HepG2 (cell line): ENCODE results near the gene RAD23A. TPM values are rescaled to one million over a fixed set of nuclear protein-coding genes. Genes with fewer than 3 reads are reported as not detected.

Experiments
- CENPT ChIP-seq: sonication (generic); formaldehyde crosslinking; IDR thresholded peaks from 2 replicates; pipeline ENCODE4 v1.8.0; 2022; ENCODE audit warnings: low read depth, mild to moderate bottlenecking, moderate library complexity, missing genetic modification reagents
- FLYWCH1 ChIP-seq: sonication (generic); formaldehyde crosslinking; IDR thresholded peaks from 2 replicates; pipeline ENCODE4 v1.8.1; 2023; ENCODE audit warnings: mild to moderate bottlenecking, missing genetic modification reagents
- FOXA3 ChIP-seq: IDR thresholded peaks from 2 replicates; pipeline ENCODE4 v1.6.1; 2016; ENCODE audit warnings: missing genetic modification reagents, missing compliant biosample characterization
- FOXK1 ChIP-seq: sonication (generic); formaldehyde crosslinking; IDR thresholded peaks from 2 replicates; pipeline ENCODE4 v1.4.0; 2020; ENCODE audit warnings: low read depth, missing genetic modification reagents, borderline replicate concordance
- IKZF1 ChIP-seq: fragments of 450-650 bp; IDR thresholded peaks from 2 replicates; pipeline ENCODE4 v1.7.1; 2016
- LCORL ChIP-seq, 2 experiments: fragments of 450-650 bp in 1 of 2; sonication (generic) in 1 of 2; formaldehyde crosslinking in 1 of 2; IDR thresholded peaks; 2 replicates each; pipeline versions ENCODE4 v1.5.0 to v1.6.1; 2017 to 2020; ENCODE audit warnings: antibody characterized with exemption in 1 of 2, missing genetic modification reagents in 1 of 2
- MATR3 ChIP-seq: sonication (generic); formaldehyde crosslinking; IDR thresholded peaks from 2 replicates; pipeline ENCODE4 v1.4.0; 2020; ENCODE audit warnings: missing genetic modification reagents
- MEIS1 ChIP-seq: sonication (generic); formaldehyde crosslinking; IDR thresholded peaks from 2 replicates; pipeline ENCODE4 v1.9.0; 2021; ENCODE audit warnings: mild to moderate bottlenecking, missing genetic modification reagents, moderate library complexity, borderline replicate concordance
- NONO ChIP-seq, 2 experiments: fragments of 450-650 bp in 1 of 2; sonication (generic) in 1 of 2; formaldehyde crosslinking in 1 of 2; IDR thresholded peaks in 1 of 2; conservative IDR thresholded peaks in 1 of 2; 2 replicates each; pipeline versions ENCODE4 v1.6.1 to v1.8.0; 2017 to 2022; ENCODE audit warnings: mild to moderate bottlenecking in 1 of 2, missing genetic modification reagents in 1 of 2, moderate library complexity in 1 of 2
- SOX6 ChIP-seq, 2 experiments: fragments of 450-650 bp in 1 of 2; sonication (generic) in 1 of 2; formaldehyde crosslinking in 1 of 2; IDR thresholded peaks; 2 replicates each; pipeline versions ENCODE4 v1.4.0 to v1.6.1; 2017 to 2020; ENCODE audit warnings: antibody characterized with exemption in 1 of 2, mild to moderate bottlenecking in 1 of 2, missing genetic modification reagents in 1 of 2
- U2AF1 ChIP-seq: fragments of 200-400 bp; formaldehyde crosslinking; optimal IDR thresholded peaks from 2 replicates; pipeline ENCODE3; 2017; ENCODE audit warnings: mild to moderate bottlenecking, low read depth, low read length
- ZNF468 ChIP-seq: sonication (generic); formaldehyde crosslinking; IDR thresholded peaks from 2 replicates; pipeline ENCODE4 v1.8.0; 2022; ENCODE audit warnings: mild to moderate bottlenecking, moderate library complexity, missing genetic modification reagents
- ZNF589 ChIP-seq: sonication (generic); formaldehyde crosslinking; conservative IDR thresholded peaks from 2 replicates; pipeline ENCODE4 v1.8.0; 2022; ENCODE audit warnings: mild to moderate bottlenecking, moderate library complexity, missing genetic modification reagents
- ZNF652 ChIP-seq: IDR thresholded peaks from 2 replicates; pipeline ENCODE4 v1.6.1; 2016; ENCODE audit warnings: low read depth, borderline replicate concordance
- polyA plus RNA-seq, 8 experiments: library from polyadenylated mRNA; depleted of rRNA in 3 of 8; stranded (reverse) in 7 of 8; unstranded in 1 of 8; fragments of >200 nt; fragmentation: Illumina TruSeq in 4 of 8; extraction: Trizol in 4 of 8; gene quantifications; 2 replicates each; pipeline versions ENCODE4 v1.2.1 to v1.2.3, GENCODE V29; 2011 to 2016; ENCODE audit warnings: low read depth in 4 of 8, missing spikeins in 1 of 8, mixed read lengths in 1 of 8; ENCODE audit not compliant: insufficient read depth in 1 of 8
- total RNA-seq, 5 experiments: library from RNA; depleted of rRNA; stranded (reverse); fragments of >200 nt; fragmentation: Illumina TruSeq; extraction: Trizol; gene quantifications; 2 replicates each; pipeline ENCODE4 v1.2.3, GENCODE V29; 2016; ENCODE audit warnings: low read depth in 1 of 5
- TF ChIP-seq, protein P1 (sequence below): sonication (generic); formaldehyde crosslinking; IDR thresholded peaks from 2 replicates; pipeline ENCODE4 v1.4.0; 2020; ENCODE audit warnings: missing genetic modification reagents, borderline replicate concordance
- TF ChIP-seq, protein P2 (sequence below): IDR thresholded peaks from 2 replicates; pipeline ENCODE4 v1.6.1; 2016; ENCODE audit warnings: low read depth, borderline replicate concordance
- TF ChIP-seq, protein P3 (sequence below): sonication (generic); formaldehyde crosslinking; conservative IDR thresholded peaks from 2 replicates; pipeline ENCODE4 v1.5.0; 2020; ENCODE audit warnings: missing genetic modification reagents
- TF ChIP-seq, protein P4 (sequence below): sonication (generic); formaldehyde crosslinking; IDR thresholded peaks from 2 replicates; pipeline ENCODE4 v1.5.0; 2020; ENCODE audit warnings: mild to moderate bottlenecking, missing genetic modification reagents
- TF ChIP-seq, protein P5 (sequence below): sonication (generic); formaldehyde crosslinking; IDR thresholded peaks from 2 replicates; pipeline ENCODE4 v1.4.0; 2020; ENCODE audit warnings: missing genetic modification reagents

Gene RAD23A
- total and polyA plus RNA-seq, 2 of the 13 experiments (the other 11 are each of a cell fraction or from before 2014, with no cell fraction given): 42.5 to 54.2 TPM

DNA sequence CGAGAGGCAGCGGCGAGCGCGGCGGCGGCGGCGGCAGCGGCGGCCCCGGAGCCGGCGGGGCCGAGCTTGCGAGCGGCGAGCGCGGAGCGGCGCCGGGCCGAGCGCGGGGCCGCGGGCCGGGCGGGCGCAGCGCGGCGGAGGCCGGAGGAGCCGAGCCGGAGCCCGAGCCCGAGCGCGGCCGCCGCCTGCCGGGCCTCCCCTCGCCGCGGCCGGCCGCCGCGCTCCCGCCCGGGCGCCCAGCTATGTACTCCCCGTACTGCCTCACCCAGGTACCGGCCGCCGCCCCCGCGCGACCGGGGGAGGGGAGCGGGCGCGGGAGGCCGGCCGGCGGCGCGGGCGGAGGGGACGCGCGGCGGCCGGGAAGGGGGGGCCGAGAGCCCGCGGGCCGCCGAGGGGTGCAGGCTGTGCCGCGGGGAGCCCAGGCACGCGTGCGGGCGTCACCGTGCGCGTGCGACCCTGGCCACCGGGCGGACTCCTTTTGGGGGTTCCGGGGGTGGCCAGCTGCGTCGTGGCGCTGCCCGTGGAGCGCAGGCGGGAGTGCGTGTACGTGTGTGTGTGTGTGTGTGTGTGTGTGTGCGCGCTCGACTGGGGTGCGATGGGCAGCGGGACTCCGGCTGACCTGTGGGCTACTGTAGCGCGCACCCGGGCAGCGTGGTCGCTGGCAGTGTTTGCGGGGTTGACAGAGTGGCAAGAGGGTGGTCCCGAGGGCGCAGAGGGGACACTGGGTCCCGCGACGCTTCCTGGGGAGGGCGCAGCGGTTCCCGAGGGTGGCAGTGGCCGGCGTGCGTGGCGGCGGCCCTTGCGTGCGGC is 50.1 kb downstream of the RAD23A start (continued):
- TF ChIP-seq, protein P1, sequence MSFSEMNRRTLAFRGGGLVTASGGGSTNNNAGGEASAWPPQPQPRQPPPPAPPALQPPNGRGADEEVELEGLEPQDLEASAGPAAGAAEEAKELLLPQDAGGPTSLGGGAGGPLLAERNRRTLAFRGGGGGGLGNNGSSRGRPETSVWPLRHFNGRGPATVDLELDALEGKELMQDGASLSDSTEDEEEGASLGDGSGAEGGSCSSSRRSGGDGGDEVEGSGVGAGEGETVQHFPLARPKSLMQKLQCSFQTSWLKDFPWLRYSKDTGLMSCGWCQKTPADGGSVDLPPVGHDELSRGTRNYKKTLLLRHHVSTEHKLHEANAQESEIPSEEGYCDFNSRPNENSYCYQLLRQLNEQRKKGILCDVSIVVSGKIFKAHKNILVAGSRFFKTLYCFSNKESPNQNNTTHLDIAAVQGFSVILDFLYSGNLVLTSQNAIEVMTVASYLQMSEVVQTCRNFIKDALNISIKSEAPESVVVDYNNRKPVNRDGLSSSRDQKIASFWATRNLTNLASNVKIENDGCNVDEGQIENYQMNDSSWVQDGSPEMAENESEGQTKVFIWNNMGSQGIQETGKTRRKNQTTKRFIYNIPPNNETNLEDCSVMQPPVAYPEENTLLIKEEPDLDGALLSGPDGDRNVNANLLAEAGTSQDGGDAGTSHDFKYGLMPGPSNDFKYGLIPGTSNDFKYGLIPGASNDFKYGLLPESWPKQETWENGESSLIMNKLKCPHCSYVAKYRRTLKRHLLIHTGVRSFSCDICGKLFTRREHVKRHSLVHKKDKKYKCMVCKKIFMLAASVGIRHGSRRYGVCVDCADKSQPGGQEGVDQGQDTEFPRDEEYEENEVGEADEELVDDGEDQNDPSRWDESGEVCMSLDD: peak; percentile 50; the same call in 1 of the 2 replicates
- no peak for TF ChIP-seq ZNF589 (CRISPR knock-in tag)
- no peak for TF ChIP-seq MATR3 (CRISPR knock-in tag)
- TF ChIP-seq U2AF1: no peak
- TF ChIP-seq, protein P2, sequence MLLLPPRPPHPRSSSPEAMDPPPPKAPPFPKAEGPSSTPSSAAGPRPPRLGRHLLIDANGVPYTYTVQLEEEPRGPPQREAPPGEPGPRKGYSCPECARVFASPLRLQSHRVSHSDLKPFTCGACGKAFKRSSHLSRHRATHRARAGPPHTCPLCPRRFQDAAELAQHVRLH (CRISPR knock-in tag): no peak
- TF ChIP-seq, protein P3, sequence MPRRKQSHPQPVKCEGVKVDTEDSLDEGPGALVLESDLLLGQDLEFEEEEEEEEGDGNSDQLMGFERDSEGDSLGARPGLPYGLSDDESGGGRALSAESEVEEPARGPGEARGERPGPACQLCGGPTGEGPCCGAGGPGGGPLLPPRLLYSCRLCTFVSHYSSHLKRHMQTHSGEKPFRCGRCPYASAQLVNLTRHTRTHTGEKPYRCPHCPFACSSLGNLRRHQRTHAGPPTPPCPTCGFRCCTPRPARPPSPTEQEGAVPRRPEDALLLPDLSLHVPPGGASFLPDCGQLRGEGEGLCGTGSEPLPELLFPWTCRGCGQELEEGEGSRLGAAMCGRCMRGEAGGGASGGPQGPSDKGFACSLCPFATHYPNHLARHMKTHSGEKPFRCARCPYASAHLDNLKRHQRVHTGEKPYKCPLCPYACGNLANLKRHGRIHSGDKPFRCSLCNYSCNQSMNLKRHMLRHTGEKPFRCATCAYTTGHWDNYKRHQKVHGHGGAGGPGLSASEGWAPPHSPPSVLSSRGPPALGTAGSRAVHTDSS (CRISPR knock-in tag): no peak
- TF ChIP-seq SOX6 (IDR thresholded peaks at IDR 0.05): no peak
- no peak for TF ChIP-seq SOX6 (CRISPR knock-in tag; IDR thresholded peaks at IDR 0.05)
- TF ChIP-seq ZNF652 (CRISPR knock-in tag): no peak
- TF ChIP-seq FOXA3 (CRISPR knock-in tag): 0 out of 2 replicates have a peak, but pooled peaks have one; percentile 5
- TF ChIP-seq ZNF468 (CRISPR knock-in tag): no peak
- no peak; the same call in 1 of the 2 replicates for TF ChIP-seq MEIS1 (CRISPR knock-in tag)
- TF ChIP-seq, protein P4, sequence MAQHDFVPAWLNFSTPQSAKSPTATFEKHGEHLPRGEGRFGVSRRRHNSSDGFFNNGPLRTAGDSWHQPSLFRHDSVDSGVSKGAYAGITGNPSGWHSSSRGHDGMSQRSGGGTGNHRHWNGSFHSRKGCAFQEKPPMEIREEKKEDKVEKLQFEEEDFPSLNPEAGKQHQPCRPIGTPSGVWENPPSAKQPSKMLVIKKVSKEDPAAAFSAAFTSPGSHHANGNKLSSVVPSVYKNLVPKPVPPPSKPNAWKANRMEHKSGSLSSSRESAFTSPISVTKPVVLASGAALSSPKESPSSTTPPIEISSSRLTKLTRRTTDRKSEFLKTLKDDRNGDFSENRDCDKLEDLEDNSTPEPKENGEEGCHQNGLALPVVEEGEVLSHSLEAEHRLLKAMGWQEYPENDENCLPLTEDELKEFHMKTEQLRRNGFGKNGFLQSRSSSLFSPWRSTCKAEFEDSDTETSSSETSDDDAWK: no peak
- TF ChIP-seq LCORL (IDR thresholded peaks at IDR 0.05): no peak
- peak; percentile 9; the same call in 1 of the 2 replicates for TF ChIP-seq LCORL (CRISPR knock-in tag; IDR thresholded peaks at IDR 0.05)
- no peak for TF ChIP-seq IKZF1
- peak; percentile 27; the same call in 1 of the 2 replicates for TF ChIP-seq CENPT (CRISPR knock-in tag)
- TF ChIP-seq NONO (IDR thresholded peaks at IDR 0.05): no peak
- 0 out of 2 replicates have a peak, but pooled peaks have one; percentile 50 for TF ChIP-seq NONO (CRISPR knock-in tag; conservative IDR thresholded peaks at IDR 0.05)
- no peak for TF ChIP-seq FLYWCH1 (CRISPR knock-in tag)
- TF ChIP-seq, protein P5, sequence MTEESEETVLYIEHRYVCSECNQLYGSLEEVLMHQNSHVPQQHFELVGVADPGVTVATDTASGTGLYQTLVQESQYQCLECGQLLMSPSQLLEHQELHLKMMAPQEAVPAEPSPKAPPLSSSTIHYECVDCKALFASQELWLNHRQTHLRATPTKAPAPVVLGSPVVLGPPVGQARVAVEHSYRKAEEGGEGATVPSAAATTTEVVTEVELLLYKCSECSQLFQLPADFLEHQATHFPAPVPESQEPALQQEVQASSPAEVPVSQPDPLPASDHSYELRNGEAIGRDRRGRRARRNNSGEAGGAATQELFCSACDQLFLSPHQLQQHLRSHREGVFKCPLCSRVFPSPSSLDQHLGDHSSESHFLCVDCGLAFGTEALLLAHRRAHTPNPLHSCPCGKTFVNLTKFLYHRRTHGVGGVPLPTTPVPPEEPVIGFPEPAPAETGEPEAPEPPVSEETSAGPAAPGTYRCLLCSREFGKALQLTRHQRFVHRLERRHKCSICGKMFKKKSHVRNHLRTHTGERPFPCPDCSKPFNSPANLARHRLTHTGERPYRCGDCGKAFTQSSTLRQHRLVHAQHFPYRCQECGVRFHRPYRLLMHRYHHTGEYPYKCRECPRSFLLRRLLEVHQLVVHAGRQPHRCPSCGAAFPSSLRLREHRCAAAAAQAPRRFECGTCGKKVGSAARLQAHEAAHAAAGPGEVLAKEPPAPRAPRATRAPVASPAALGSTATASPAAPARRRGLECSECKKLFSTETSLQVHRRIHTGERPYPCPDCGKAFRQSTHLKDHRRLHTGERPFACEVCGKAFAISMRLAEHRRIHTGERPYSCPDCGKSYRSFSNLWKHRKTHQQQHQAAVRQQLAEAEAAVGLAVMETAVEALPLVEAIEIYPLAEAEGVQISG (CRISPR knock-in tag): 0 out of 2 replicates have a peak, but pooled peaks have one; percentile 12
- no peak for TF ChIP-seq FOXK1 (CRISPR knock-in tag)
